ENCODE measurements around the gene NUDT8.

NUDT8 gene

GRCh38 chr11:67631411-67631810 is 1.7 kb upstream of the NUDT8 start:
- TF ChIP-seq CTCF (IDR thresholded peaks at IDR 0.05), result no peak
- Mint-ChIP-seq H3K4me3 (peak overlapping the region; percentile 90), H3K27ac (no peak overlapping the region), H3K9me3 (peaks cover 4% of the 10 kb centered on the region), H3K36me3 (ENCODE audit: low read depth) (peaks cover 11% of the 10 kb centered on the region), H3K4me1 (peaks cover 35% of the 10 kb centered on the region), H3K27me3 (ENCODE audit: low read depth, poor library complexity) (peaks cover under 1% of the 10 kb centered on the region)
- no peak for DNase-seq

- DNase-seq, result no peak
- TF ChIP-seq CTCF (IDR thresholded peaks at IDR 0.05), result no peak
- Mint-ChIP-seq H3K4me3 (peak overlapping the region; percentile 90), H3K4me1 (peaks cover 35% of the 10 kb centered on the region), H3K27ac (peak overlapping the region; percentile 90), H3K27me3 (ENCODE audit: low read depth, poor library complexity) (no peaks in the 10 kb centered on the region), H3K9me3 (peaks cover 9% of the 10 kb centered on the region), H3K36me3 (ENCODE audit: low read depth) (peaks cover 16% of the 10 kb centered on the region)
Measured at GRCh38 chr11:67630943-67631331, 1.2 kb upstream of the NUDT8 start.

- peak; percentile 99 for DNase-seq
- Mint-ChIP-seq H3K4me3 (peak overlapping the region; percentile 90), H3K4me1 (peaks cover 29% of the 10 kb centered on the region), H3K27ac (peak overlapping the region; percentile 90), H3K36me3 (ENCODE audit: low read depth) (peaks cover 21% of the 10 kb centered on the region), H3K9me3 (peaks cover 9% of the 10 kb centered on the region), H3K27me3 (ENCODE audit: low read depth, poor library complexity) (no peaks in the 10 kb centered on the region)
- TF ChIP-seq CTCF (IDR thresholded peaks at IDR 0.05), result peak; percentile 79
Measured at GRCh38 chr11:67630228-67630942, 648 bp upstream of the NUDT8 start.

- H3K4me1 Mint-ChIP-seq, result peaks cover 27% of the 10 kb centered on the region
- H3K36me3 Mint-ChIP-seq (ENCODE audit: low read depth), result peaks cover 35% of the 10 kb centered on the region
- peaks cover 10% of the 10 kb centered on the region for H3K9me3 Mint-ChIP-seq
- DNase-seq, result no peak
- H3K27me3 Mint-ChIP-seq (ENCODE audit: low read depth, poor library complexity), result no peaks in the 10 kb centered on the region
- no peak overlapping the region for H3K27ac Mint-ChIP-seq
- H3K4me3 Mint-ChIP-seq, result peak overlapping the region; percentile 66
- no peak for TF ChIP-seq CTCF (IDR thresholded peaks at IDR 0.05)
Measured at GRCh38 chr11:67628710-67629385, 889 bp downstream of the NUDT8 start.

GRCh38 chr11:67627812-67628624 is 1.7 kb downstream of the NUDT8 start:
- Mint-ChIP-seq H3K36me3 (ENCODE audit: low read depth) (peaks cover 40% of the 10 kb centered on the region), H3K27ac (peak overlapping the region; percentile 57), H3K27me3 (ENCODE audit: low read depth, poor library complexity) (no peaks in the 10 kb centered on the region), H3K9me3 (peaks cover 12% of the 10 kb centered on the region), H3K4me3 (no peak overlapping the region), H3K4me1 (peaks cover 27% of the 10 kb centered on the region)
- DNase-seq, result no peak
- TF ChIP-seq CTCF (IDR thresholded peaks at IDR 0.05), result no peak

All from nephron progenitor cell (in vitro differentiated cells).